Measurements from ENCODE around the gene GPSM1.

Gene GPSM1

DNA sequence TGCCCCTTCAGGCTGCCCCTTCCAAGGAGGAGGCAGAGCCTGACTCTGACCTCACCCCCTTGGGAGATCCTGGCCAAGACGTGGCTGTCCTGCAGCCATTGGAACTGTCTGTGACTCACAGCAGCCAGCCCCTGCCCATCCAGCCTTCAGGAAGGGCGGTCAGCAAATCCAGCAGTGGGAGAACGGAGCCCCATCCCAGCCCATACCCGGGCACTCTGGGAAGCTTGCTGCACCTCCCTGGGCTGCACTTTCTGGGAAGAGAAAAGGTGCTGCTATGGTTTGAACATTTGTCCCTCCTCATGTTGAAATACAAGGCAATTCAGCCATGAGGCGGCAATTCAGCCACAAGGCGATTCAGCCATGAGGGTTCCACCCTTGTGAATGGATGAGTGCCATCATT, 47.9 kb upstream of the GPSM1 start:
- TF ChIP-seq EGR1 (IDR thresholded peaks at IDR 0.05) (no peak), NFIC (IDR thresholded peaks at IDR 0.05) (no peak), YY1 (IDR thresholded peaks at IDR 0.05; ENCODE audit: low read depth) (no peak), EP300 (IDR thresholded peaks at IDR 0.05; ENCODE audit: borderline replicate concordance) (no peak), FOXM1 (IDR thresholded peaks at IDR 0.05; ENCODE audit: borderline replicate concordance, low read depth) (no peak), RAD21 (IDR thresholded peaks at IDR 0.05; ENCODE audit: low read depth) (no peak), TAF1 (IDR thresholded peaks at IDR 0.05; ENCODE audit: low read depth) (no peak), ZBTB7A (IDR thresholded peaks at IDR 0.05; ENCODE audit: low read depth) (no peak), CREB1 (IDR thresholded peaks at IDR 0.05; ENCODE audit: low read depth) (no peak), TEAD4 (IDR thresholded peaks at IDR 0.05) (no peak), TCF12 (IDR thresholded peaks at IDR 0.05; ENCODE audit: low read depth) (no peak), CEBPB (IDR thresholded peaks at IDR 0.05) (no peak)
- TF ChIP-seq, protein P1, sequence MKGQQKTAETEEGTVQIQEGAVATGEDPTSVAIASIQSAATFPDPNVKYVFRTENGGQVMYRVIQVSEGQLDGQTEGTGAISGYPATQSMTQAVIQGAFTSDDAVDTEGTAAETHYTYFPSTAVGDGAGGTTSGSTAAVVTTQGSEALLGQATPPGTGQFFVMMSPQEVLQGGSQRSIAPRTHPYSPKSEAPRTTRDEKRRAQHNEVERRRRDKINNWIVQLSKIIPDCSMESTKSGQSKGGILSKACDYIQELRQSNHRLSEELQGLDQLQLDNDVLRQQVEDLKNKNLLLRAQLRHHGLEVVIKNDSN (IDR thresholded peaks at IDR 0.05), result no peak
- TF ChIP-seq, protein P2, sequence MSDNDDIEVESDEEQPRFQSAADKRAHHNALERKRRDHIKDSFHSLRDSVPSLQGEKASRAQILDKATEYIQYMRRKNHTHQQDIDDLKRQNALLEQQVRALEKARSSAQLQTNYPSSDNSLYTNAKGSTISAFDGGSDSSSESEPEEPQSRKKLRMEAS (IDR thresholded peaks at IDR 0.05), result no peak
- TF ChIP-seq, protein P3, sequence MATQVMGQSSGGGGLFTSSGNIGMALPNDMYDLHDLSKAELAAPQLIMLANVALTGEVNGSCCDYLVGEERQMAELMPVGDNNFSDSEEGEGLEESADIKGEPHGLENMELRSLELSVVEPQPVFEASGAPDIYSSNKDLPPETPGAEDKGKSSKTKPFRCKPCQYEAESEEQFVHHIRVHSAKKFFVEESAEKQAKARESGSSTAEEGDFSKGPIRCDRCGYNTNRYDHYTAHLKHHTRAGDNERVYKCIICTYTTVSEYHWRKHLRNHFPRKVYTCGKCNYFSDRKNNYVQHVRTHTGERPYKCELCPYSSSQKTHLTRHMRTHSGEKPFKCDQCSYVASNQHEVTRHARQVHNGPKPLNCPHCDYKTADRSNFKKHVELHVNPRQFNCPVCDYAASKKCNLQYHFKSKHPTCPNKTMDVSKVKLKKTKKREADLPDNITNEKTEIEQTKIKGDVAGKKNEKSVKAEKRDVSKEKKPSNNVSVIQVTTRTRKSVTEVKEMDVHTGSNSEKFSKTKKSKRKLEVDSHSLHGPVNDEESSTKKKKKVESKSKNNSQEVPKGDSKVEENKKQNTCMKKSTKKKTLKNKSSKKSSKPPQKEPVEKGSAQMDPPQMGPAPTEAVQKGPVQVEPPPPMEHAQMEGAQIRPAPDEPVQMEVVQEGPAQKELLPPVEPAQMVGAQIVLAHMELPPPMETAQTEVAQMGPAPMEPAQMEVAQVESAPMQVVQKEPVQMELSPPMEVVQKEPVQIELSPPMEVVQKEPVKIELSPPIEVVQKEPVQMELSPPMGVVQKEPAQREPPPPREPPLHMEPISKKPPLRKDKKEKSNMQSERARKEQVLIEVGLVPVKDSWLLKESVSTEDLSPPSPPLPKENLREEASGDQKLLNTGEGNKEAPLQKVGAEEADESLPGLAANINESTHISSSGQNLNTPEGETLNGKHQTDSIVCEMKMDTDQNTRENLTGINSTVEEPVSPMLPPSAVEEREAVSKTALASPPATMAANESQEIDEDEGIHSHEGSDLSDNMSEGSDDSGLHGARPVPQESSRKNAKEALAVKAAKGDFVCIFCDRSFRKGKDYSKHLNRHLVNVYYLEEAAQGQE (IDR thresholded peaks at IDR 0.05; ENCODE audit: low read depth), result no peak

DNA sequence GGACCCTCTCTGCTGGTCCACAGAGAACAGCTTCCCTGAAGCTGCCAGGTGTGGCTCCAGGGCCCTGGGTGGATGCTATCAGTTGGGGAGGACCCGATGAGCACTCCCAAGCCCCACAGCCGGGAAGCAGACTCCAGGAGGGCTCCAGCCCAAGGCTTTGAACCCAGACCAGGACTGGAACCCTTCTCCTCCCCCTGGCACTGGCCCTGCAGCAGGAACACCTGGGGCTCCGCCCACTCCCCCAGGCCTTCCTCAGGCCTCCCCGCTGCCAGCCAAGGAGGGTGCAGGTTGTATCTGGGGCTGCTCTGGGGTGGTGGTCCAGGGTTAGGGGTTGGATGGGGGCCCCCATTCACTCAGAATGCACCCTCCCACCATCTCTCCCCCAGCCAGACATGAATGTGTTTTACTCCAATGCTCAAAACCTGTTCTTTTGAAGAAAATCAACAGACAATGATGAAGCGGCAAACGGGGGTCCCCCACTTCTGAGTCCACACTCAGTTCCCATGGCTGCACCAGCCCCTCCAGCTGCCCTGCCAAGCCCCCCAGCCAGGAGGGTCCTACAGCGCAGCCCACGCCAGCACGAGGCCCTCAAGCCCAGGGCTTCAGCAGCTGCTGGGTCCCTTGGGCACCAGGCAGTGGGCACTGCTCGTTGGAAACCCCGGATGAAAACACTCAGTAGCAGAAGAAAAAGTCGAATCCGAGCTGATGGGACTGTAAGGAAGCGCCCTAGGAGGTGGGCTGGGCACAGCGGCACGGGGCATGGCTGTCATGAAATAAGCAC, 46.6 kb upstream of the GPSM1 start:
- TF ChIP-seq, protein P1 (IDR thresholded peaks at IDR 0.05), result no peak
- TF ChIP-seq CEBPB (IDR thresholded peaks at IDR 0.05) (no peak), YY1 (IDR thresholded peaks at IDR 0.05; ENCODE audit: low read depth) (no peak)

DNA sequence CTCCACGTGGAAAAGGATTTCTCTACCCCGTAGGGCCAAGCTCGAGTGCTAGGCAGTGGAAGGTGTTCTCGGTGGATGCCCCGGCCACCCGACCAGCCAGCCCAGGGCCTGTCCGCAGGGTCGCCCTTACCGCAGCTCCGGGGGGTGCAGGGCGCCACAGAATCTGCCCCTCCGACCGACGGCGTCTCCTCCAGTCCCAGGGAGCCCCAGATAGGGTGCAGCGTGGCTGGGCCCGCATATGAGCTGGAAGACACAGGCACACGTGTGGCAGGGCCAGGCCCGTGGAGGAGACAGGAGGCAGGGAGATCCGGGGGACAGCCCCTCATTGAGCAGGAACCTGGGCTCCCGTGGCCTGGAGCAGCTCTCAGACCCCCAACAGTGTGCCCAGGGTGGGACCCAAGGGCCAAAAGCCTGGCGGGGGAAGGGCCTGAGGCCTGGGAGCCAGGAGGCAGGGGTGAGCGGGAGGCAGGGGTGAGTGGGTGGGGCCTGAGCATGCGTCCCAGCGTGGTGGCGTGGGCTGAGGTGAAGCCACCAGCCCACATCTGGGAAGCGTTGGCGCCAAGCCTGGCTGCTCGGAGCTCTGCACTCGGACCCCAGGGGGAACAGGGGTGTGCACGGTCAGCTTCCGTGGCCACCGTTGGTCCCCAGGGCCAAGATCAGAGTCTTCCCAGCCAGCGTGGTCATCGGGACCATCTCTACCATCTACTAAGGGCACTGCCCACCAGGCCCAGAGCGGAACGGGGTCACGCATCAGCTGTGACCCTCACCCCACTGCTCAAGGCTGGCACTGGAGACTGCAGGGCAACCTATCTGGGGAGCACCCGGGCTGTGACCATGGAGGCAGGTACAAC, 45.7 kb upstream of the GPSM1 start:
- TF ChIP-seq ZBTB7A (IDR thresholded peaks at IDR 0.05; ENCODE audit: low read depth), result no peak
- no peak for TF ChIP-seq FOXM1 (IDR thresholded peaks at IDR 0.05; ENCODE audit: borderline replicate concordance, low read depth)
- no peak for TF ChIP-seq CREB1 (IDR thresholded peaks at IDR 0.05; ENCODE audit: low read depth)
- TF ChIP-seq, protein P1 (IDR thresholded peaks at IDR 0.05), result no peak
- no peak for TF ChIP-seq EGR1 (IDR thresholded peaks at IDR 0.05)
- TF ChIP-seq YY1 (IDR thresholded peaks at IDR 0.05; ENCODE audit: low read depth), result no peak
- TF ChIP-seq, protein P2 (IDR thresholded peaks at IDR 0.05), result no peak

DNA sequence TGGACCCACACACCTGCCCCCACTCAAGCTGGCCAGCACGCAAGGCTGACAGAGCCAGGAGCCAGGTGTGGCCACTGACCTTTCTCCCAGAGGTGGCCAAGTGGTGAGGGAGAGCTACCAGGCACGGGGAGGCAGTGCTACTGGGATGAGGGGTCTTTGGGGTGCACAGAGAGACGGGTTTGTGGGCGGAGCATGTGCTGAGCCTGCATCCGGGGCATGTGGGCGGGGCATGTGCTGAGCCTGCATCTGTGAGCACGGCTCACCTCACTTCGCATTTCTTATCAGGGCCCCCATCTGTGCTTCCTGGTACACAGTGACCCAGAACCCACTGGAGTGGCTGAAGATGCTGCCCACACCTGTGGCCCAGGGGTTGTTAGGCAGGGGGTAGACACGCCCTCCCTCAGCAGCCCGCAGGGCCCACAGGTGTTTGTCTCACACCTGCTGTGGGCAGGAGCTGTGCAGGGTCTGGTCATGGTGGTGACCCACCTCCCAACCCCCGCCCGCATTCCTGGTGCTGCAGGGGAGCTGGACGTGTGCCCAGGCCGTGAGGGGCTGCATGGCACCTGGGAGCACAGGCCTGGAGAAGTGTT, 45.0 kb upstream of the GPSM1 start:
- TF ChIP-seq, protein P1 (IDR thresholded peaks at IDR 0.05), result no peak
- TF ChIP-seq EGR1 (IDR thresholded peaks at IDR 0.05) (peak; percentile 64; the same call in 1 of the 2 replicates), TCF12 (IDR thresholded peaks at IDR 0.05; ENCODE audit: low read depth) (peak; percentile 100), TAF1 (IDR thresholded peaks at IDR 0.05; ENCODE audit: low read depth) (no peak), CEBPB (IDR thresholded peaks at IDR 0.05) (0 out of 2 replicates have a peak, but pooled peaks have one; percentile 29), RAD21 (IDR thresholded peaks at IDR 0.05; ENCODE audit: low read depth) (0 out of 2 replicates have a peak, but pooled peaks have one; percentile 1), NFIC (IDR thresholded peaks at IDR 0.05) (peak; percentile 96), ZBTB7A (IDR thresholded peaks at IDR 0.05; ENCODE audit: low read depth) (peak; percentile 83), CREB1 (IDR thresholded peaks at IDR 0.05; ENCODE audit: low read depth) (no peak), TEAD4 (IDR thresholded peaks at IDR 0.05) (peak; percentile 98), YY1 (IDR thresholded peaks at IDR 0.05; ENCODE audit: low read depth) (peak; percentile 59; the same call in 1 of the 2 replicates), EP300 (IDR thresholded peaks at IDR 0.05; ENCODE audit: borderline replicate concordance) (peak; percentile 98), FOXM1 (IDR thresholded peaks at IDR 0.05; ENCODE audit: borderline replicate concordance, low read depth) (peak; percentile 95)
- TF ChIP-seq, protein P2 (IDR thresholded peaks at IDR 0.05), result peak; percentile 67
- TF ChIP-seq, protein P3 (IDR thresholded peaks at IDR 0.05; ENCODE audit: low read depth), result no peak; the same call in 1 of the 2 replicates
